ENCODE measurements around the gene SEMA6B.

The SEMA6B gene

GRCh38 chr19:4510435-4511255 is 48.8 kb downstream of the SEMA6B start:
- DNase-seq (ENCODE audit: low read depth, low spot score) = no peak

GRCh38 chr19:4508698-4509097 is 50.8 kb downstream of the SEMA6B start:
- no peak for DNase-seq (ENCODE audit: low read depth, low spot score)

GRCh38 chr19:4507804-4508203 is 51.7 kb downstream of the SEMA6B start:
- no peak for DNase-seq (ENCODE audit: low read depth, low spot score)

- no peak for DNase-seq (ENCODE audit: low read depth, low spot score)
These were observed 52.4 kb downstream of the SEMA6B start for GRCh38 chr19:4507150-4507452.

- DNase-seq (ENCODE audit: low read depth, low spot score) = no peak
These were observed 52.9 kb downstream of the SEMA6B start for GRCh38 chr19:4506449-4507149.

- no peak for DNase-seq (ENCODE audit: low read depth, low spot score)
These were observed 53.7 kb downstream of the SEMA6B start for GRCh38 chr19:4505570-4506448.

GRCh38 chr19:4504891-4505569 is 54.5 kb downstream of the SEMA6B start:
- DNase-seq (ENCODE audit: low read depth, low spot score) = no peak

- no peak for DNase-seq (ENCODE audit: low read depth, low spot score)
These were observed 55.2 kb downstream of the SEMA6B start for GRCh38 chr19:4504297-4504701.

GRCh38 chr19:4503825-4504170 is 55.7 kb downstream of the SEMA6B start:
- no peak for DNase-seq (ENCODE audit: low read depth, low spot score)

GRCh38 chr19:4503132-4503824 is 56.2 kb downstream of the SEMA6B start:
- no peak for DNase-seq (ENCODE audit: low read depth, low spot score)

GRCh38 chr19:4502282-4503131 is 57.0 kb downstream of the SEMA6B start:
- no peak for DNase-seq (ENCODE audit: low read depth, low spot score)

GRCh38 chr19:4501691-4502090 is 57.8 kb downstream of the SEMA6B start:
- no peak for DNase-seq (ENCODE audit: low read depth, low spot score)

GRCh38 chr19:4500841-4501591 is 58.5 kb downstream of the SEMA6B start:
- DNase-seq (ENCODE audit: low read depth, low spot score) = no peak

- DNase-seq (ENCODE audit: low read depth, low spot score) = no peak
These were observed 59.6 kb downstream of the SEMA6B start for GRCh38 chr19:4499855-4500254.

GRCh38 chr19:4499318-4499717 is 60.2 kb downstream of the SEMA6B start:
- DNase-seq (ENCODE audit: low read depth, low spot score) = no peak

GRCh38 chr19:4498694-4499093 is 60.8 kb downstream of the SEMA6B start:
- DNase-seq (ENCODE audit: low read depth, low spot score) = no peak

- no peak for DNase-seq (ENCODE audit: low read depth, low spot score)
These were observed 61.6 kb downstream of the SEMA6B start for GRCh38 chr19:4497770-4498389.

GRCh38 chr19:4496304-4496703 is 63.2 kb downstream of the SEMA6B start:
- no peak for DNase-seq (ENCODE audit: low read depth, low spot score)

- no peak for DNase-seq (ENCODE audit: low read depth, low spot score)
These were observed 64.0 kb downstream of the SEMA6B start for GRCh38 chr19:4495471-4495870.

Measured in activated CD4-positive, CD25-positive, alpha-beta regulatory T cell treated with anti-CD3 and anti-CD28 coated beads, Interleukin-2, amount 50 U/mL, for 16 hours (primary cell).